Stimulated activated CD8-positive, alpha-beta memory T cell treated with anti-CD3 and anti-CD28 coated beads, Interleukin-7, amount 100 ng/mL, for 48 hours (primary cell): ENCODE results near the gene GLOD4.
"Not testable (repeated sequence)": the region's sequence is repeated elsewhere in the genome, so short reads cannot be mapped to it uniquely, and the experiment has no call there.

Experiments
- DNase-seq, 2 donors: peaks; one replicate each; pipeline ENCODE4 v3.0.0-alpha.2; 2020; ENCODE audit warnings: low read depth in 1 of 2; ENCODE audit errors: extremely low read depth in 1 of 2

The GLOD4 gene

DNA sequence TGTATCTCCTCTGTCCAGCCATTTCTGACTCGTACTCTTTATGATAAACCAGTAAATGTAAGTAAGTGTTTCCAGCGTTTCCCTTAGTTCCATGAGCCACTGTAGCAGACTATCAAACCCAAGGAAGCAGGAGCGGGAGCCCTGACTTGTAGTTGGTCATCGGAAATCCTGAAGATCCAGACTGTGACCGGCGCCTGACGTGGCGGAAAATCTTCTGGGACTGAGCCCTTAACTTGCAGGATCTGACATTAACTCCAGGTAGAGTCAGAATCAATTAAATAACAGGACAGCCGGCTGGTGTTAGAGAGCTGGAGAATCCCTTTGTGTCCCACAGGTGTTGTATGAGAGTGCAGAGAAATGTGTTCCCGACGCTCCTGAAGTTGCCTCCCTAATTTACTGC is 4.0 kb downstream of the GLOD4 start:
- no peak for DNase-seq

GRCh38 chr17:774313-774584 is 7.8 kb downstream of the GLOD4 start:
- DNase-seq: no peak

DNA sequence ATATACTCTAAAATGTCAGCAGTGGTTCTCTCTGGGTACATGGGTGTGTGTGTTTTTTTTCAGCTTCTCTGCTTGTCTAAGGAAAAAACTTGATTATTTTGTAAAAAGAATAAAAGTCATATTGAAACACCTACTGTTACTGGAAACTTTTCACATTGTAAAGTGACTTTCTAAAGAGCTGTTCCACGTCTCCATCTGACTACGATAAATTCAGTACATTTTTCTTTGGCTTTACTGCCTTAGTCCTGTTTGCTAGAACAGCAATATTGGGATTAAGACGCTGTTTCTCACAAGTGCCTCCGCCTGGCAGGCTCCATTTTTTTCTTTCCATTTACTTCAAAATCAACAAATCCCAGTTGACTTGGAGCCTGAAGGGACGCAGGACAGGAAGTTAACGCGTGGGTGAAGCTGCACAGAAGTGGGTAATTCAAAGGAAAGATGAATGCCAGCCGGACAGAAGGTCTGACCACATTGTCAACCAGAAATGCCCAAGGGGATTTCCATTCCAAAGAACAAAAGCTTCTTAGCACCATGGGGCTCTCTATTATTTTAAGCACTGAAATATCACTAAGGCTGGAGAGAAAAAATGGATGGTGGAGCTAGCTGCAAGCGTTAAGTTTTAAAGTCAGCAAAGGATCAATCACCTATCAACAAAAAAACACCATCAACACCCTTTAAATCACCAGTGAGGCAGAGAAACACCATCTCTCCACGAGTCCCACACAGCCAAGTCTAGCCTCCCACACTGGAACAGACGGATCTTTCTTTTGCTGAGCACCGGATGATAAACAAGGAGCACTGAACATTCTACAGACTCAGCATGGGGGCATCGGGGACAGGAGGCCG is 8.4 kb downstream of the GLOD4 start:
- no peak for DNase-seq

DNA sequence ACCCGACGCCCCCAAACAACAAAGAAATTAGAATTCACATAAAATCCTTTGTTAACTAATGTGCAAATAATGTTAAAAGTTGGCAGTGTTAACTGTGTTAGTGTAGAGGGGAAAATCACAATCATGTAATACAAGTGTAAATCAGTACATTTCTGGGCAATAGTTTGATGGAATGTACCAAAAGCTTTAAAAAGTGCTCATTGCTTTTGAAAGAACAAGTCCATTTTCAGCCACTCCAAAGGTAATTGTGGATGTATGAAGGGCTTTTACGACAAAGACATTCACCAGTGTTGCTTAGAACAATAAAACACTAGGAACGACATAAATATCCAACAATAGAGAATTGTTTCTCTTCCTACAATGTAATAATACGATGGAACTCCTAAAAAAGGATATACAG is 9.1 kb downstream of the GLOD4 start:
- DNase-seq: no peak

DNA sequence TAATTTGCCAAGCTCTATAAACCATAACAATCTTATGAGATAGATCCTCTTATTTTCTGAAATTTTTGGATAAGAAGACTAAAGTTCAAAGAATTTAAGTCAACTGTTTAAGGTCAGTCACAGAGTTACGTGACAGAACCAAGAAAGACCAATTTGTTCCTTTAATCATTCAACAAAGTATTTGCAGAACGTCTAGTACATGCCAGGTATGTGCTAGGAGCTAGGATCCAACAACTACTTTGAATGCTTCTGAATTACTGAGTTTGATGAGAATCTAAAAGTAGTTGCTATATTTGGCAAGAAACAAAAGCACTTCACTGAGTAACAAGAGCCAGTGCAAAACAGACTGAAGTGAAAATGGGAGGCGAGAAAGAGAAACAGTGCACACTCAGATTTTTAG is 15.0 kb downstream of the GLOD4 start:
- no peak for DNase-seq

GRCh38 chr17:760371-760770 is 21.7 kb downstream of the GLOD4 start:
- DNase-seq: no peak

DNA sequence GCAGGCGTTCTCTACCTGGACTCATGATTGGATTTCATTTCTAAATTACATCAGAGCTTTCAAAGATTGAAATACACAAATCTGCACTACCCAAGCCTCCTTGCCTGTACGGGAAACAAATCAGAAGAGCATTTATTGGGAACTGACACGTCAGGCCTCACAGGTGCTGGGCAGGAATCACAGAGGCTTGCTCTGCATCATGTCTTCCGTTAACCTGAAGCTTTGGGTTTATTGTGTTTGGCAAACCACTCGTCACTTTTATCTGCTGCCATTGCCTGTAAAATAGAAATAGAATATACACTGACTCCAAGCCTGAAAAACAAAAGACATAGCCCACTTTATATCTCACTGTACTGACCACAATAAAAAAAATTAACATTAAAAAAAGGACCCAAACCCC is 22.1 kb downstream of the GLOD4 start:
- DNase-seq: no peak

DNA sequence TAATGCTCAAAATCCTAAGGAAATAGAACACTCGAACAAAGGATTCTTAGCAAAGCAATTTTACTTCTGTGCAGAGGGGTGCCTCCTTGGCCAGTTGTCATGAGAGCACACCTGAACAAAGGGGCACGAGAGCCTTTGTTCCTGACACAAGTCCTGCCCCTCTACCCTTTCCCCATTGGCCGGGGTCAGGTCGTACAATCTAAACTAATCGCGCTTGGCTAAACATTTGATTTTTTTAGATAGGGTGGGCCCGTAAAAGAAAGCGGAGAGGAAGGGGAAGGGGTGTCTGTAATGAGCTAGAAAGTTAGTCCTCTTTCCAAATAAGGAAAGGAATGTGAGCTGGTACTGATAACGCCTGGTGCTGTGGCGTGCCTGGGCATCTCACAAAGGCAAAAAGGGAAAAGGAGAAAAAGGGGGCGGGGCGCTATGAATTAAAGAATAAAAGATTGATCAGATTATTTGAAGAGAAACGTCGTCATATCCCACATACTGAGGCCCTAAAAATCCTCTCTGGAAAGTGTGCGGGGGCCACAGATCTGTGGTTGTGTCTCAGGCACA is 26.0 kb downstream of the GLOD4 start:
- DNase-seq: not testable (repeated sequence)

DNA sequence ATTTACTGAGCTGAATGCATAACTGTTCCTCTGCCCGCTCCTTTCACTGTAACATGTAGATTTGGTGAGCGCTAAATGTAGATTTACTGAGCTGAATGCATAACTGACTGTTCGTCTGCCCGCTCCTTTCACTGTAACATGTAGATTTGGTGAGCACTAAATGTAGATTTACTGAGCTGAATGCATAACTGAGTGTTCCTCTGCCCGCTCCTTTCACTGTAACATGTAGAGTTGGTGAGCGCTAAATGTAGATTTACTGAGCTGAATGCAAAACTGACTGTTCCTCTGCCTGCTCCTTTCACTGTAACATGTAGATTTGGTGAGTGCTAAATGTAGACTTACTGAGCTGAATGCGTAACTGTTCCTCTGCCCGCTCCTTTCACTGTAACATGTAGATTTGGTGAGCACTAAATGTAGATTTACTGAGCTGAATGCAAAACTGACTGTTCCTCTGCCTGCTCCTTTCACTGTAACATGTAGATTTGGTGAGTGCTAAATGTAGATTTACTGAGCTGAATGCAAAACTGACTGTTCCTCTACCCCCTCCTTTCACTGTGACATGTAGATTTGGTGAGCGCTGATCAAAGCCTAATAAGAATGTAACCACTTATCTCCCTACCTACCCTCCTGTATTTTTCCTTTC is 26.6 kb downstream of the GLOD4 start:
- not testable (repeated sequence) for DNase-seq

- no peak for DNase-seq
Measured at GRCh38 chr17:753418-753817, 28.7 kb downstream of the GLOD4 start.

DNA sequence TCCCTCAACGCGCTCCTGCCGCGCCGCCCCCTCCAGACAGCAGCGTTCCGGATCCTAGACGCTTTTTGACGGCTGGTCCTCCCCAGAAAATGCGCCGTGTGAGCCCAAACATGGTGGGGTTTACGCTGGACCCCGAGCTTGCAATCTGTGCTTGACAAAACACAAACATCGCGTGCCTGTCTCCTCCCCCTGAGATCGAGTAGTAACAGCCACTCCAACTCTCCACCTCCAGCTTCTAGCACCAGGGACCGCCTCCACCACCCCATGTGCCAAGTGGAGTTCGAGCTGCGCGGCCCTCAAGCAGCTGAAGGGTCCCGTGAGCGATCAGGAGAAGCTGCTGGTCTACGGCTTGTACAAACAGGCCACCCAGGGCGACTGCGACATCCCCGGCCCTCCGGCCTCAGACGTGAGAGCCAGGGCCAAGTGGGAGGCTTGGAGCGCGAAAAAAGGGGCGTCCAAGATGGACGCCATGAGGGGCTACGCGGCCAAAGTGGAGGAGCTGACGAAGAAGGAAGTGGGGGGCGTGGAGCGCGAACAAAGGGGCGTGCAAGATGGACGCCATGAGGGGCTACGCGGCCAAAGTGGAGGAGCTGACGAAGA is 29.4 kb downstream of the GLOD4 start:
- no peak for DNase-seq

DNA sequence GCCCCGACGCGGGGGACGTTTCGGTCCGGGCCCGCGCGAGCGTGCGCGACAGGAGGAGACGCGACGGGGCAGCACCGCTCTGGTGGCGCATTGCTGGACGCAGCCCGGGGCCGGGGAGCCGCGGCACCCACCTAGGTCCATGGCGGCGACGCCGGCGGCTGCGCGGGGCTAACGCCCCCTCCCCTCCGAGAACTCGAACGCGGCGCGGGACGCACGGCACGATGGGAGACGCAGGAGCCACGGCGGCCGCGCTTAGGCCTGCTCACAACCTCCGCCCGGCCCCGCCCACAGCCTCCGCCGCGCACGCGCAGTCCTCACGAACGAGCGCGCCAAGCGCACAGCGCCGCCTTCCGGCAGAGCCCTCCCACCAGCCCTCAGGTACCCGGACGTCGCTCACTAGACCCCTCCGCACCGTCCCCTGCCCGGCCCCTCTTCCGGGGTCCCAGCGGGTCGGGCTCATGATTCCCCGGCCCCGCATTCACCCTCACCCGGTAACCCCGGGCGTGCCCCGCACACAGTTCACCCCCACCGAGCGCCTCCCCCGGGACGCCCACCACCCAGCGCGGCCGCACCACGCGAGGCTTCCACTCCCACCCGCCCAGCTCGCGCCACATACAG is 30.0 kb downstream of the GLOD4 start, which contains the start of gene GEMIN4:
TSS of gene GEMIN4 (minus strand) at position 263 of the 618 bp plus-strand sequence. CDS start at position 141, 122 bp downstream.
- DNase-seq: peak; percentile 89 to 96

- DNase-seq: peak in 1 of 2 donors; percentile 23
Measured at GRCh38 chr17:751269-752001, 30.6 kb downstream of the GLOD4 start.

DNA sequence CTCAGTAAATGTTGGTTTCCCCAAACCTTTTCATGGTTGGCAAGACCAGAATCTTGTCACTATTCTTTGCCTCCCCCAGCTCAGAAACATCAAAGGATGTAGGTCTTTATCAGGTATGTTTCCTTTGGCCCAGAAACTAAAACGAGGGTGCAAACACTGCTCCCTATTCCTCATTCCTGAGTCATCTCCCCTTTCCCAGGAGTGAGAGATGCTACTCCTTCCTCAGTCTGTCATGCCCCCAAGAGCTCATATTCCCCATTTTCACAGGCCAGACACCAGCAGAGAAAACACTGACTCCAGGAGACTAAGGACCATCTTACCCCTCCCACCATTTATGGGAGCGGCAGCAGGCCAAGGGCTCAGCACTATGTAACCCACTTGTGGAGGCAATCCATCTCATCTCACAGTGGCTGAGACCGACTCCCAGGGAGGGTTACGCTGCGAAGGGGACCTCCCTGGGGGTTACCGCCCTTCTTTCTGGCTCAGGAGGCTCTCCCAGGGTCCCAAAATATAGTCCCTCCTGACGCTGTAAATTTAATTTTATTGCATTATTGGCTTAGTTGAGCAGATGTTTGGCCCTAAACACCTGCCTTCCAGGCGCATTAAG is 31.5 kb downstream of the GLOD4 start:
- no peak for DNase-seq

GRCh38 chr17:749359-749758 is 32.7 kb downstream of the GLOD4 start:
- DNase-seq: not testable (repeated sequence)

- not testable (repeated sequence) for DNase-seq
Measured at GRCh38 chr17:748604-749003, 33.5 kb downstream of the GLOD4 start.

DNA sequence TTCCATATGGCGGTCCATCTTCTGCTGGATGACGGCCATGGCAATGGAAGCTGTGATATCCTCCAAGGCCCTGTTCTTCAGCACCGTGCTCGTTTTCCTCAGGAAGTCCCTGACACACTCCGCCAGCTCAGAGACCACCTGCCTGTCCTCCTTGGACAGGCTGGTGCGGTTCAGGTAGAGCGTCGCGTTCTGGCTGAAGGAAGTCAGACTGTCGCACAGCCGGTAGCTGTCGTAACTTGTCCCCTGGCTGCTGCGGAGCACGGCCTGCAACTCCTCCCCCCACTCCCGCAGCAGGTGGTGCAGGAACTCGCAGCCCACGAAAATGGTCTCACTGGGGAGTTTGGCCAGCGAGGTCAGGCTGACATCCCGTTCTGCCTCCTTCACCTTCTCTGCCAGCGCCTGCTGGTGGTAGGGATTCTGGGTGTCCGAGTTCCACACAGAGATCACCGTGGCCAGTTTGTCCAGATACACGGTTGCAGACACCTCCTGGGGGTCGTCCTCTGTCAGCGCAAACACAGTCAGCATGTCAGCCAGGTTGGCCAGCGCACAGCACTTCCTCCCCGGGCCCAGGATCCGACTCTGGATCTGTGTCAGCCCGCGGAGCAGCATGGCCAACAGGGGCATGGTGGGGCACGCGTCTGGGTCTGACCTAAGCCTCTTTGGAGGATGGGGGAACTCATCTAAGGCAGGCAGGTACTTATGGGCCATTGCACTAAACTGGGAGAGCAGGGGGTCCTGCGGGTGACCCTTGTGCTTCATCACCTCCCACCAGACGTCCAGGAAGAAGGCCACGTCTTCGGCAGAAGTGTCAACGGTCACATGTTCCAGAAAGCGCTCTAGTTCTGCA is 35.1 kb downstream of the GLOD4 start:
- DNase-seq: no peak

- DNase-seq: no peak
Measured at GRCh38 chr17:746181-746580, 35.9 kb downstream of the GLOD4 start.

- no peak for DNase-seq
Measured at GRCh38 chr17:745406-745805, 36.7 kb downstream of the GLOD4 start.
